Measurements from ENCODE around the gene ITPR3.

DNA sequence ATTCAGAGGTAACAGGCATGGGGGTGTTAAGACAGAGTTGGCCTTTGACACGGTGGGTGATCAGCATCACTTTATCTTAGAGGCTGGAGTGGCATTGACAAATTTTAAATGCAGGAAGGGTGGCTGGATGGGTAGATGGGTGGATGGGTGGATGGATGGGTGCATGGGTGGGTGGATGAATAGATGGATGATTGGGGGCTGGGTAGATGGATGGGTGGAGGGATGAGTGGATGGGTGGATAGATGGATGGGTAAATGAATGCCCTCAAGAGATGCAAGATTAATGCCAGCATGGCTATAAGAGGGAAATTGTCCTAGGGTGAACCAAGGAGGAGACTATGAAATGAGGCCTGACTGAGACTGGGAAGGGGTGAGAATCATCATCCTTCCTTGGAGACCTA lies 18.4 kb downstream of the ITPR3 start:
- TF ChIP-seq ZNF274 (IDR thresholded peaks at IDR 0.05; ENCODE audit: low read depth, low read length) (no peak), YY1 (IDR thresholded peaks at IDR 0.05; ENCODE audit: insufficient read depth, insufficient read length) (no peak)

Measured in NT2/D1 (cell line).